ENCODE results near the gene TIMM8B.
A peak's percentile ranks its signal among the peaks of the same experiment; 100 is the strongest.
"Not testable (repeated sequence)": the region's sequence is repeated elsewhere in the genome, so short reads cannot be mapped to it uniquely, and the experiment has no call there.

Gene TIMM8B

GRCh38 chr11:112100462-112100861 is 13.9 kb upstream of the TIMM8B start:
- DNase-seq (ENCODE audit: low spot score), result no peak
- Histone ChIP-seq H3K27ac (peak overlapping the region in 1 of 2 donors; percentile 23), H3K4me3 (no peak overlapping the region)
- no peak for TF ChIP-seq CTCF (IDR thresholded peaks at IDR 0.05)

- TF ChIP-seq CTCF (IDR thresholded peaks at IDR 0.05), result no peak
- Histone ChIP-seq H3K27ac (no peak overlapping the region), H3K4me3 (no peak overlapping the region)
- DNase-seq (ENCODE audit: low spot score), result no peak
Observed at GRCh38 chr11:112097734-112098528, 11.4 kb upstream of the TIMM8B start.

DNA sequence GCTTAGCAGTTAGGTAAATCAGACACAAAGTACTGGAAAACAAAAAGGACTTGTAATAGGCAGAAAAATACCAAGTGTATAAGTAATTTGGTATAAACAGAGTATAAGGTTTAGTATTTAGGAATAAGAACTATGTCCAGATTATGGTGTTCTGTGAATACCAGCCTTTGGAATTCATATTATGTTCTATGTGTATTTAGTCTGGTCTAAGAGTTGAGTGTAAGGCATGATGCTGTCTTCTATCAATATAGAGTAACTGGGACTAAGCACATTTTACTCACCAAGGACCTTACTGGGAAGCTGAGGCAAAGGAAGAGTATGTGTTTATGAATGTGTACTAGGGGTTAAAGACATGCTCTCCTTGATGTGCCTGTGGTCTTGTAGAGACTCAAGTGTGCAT is 9.6 kb upstream of the TIMM8B start:
- Histone ChIP-seq H3K4me3 (no peak overlapping the region), H3K27ac (no peak overlapping the region)
- TF ChIP-seq CTCF (IDR thresholded peaks at IDR 0.05), result no peak
- DNase-seq (ENCODE audit: low spot score), result no peak

GRCh38 chr11:112095302-112095701 is 8.7 kb upstream of the TIMM8B start:
- not testable (repeated sequence) for DNase-seq (ENCODE audit: low spot score); H3K27ac ChIP-seq; H3K4me3 ChIP-seq

- TF ChIP-seq CTCF (IDR thresholded peaks at IDR 0.05), result no peak
- Histone ChIP-seq H3K27ac (peak overlapping the region; percentile 75 to 82), H3K4me3 (peak overlapping the region; percentile 90)
- no peak for DNase-seq (ENCODE audit: low spot score)
Observed at GRCh38 chr11:112087212-112087611, 656 bp upstream of the TIMM8B start.

DNA sequence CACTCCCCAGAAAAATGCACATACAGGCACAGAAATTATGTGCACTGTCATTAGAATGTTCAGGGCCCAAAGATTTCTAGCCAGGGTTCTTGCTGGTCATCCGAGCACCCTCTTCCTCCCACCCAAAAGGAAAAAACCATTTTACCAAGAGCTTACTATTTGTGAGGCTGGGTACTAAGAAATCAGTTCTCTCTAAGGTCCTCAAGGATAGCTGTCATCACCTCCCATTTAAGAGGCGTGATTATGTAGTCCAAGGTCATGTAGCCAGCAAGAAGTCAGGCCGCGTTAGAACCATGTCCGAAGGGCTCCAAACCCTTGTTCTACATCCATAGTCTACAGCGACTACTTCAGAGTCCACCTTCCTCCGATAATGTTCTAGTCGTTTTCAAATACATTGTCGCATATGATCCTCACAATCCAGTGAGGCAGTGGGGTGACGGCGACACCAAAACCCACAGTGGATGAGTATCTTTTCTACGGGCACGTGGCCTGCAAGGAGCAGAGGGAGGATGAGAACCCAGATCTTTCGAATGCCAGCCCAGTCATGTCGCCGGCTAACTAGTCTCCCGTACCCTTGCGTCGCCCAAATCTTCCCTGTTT is 634 bp downstream of the TIMM8B start:
- no peak for TF ChIP-seq CTCF (IDR thresholded peaks at IDR 0.05)
- H3K27ac ChIP-seq, result peak overlapping the region; percentile 75 to 82
- H3K4me3 ChIP-seq, result peak overlapping the region; percentile 90
- DNase-seq (ENCODE audit: low spot score), result no peak

GRCh38 chr11:112082729-112083128 is 3.8 kb downstream of the TIMM8B start:
- no peak overlapping the region for H3K4me3 ChIP-seq
- no peak for TF ChIP-seq CTCF (IDR thresholded peaks at IDR 0.05)
- H3K27ac ChIP-seq, result no peak overlapping the region
- no peak for DNase-seq (ENCODE audit: low spot score)

Data from coronary artery (tissue), 2 donors.